GM18498 (cell line): ENCODE results near the gene STK24.
A peak's percentile ranks its signal among the peaks of the same experiment; 100 is the strongest.
"Not testable (repeated sequence)": the region's sequence is repeated elsewhere in the genome, so short reads cannot be mapped to it uniquely, and the experiment has no call there.

ENCODE experiments used
- ATAC-seq: cut with Tn5 transposase; IDR thresholded peaks from one replicate; pipeline ENCODE4 v1.9.1; 2021; ENCODE audit warnings: mild to moderate bottlenecking, moderate library complexity; ENCODE audit not compliant: unreplicated experiment

STK24 gene

DNA sequence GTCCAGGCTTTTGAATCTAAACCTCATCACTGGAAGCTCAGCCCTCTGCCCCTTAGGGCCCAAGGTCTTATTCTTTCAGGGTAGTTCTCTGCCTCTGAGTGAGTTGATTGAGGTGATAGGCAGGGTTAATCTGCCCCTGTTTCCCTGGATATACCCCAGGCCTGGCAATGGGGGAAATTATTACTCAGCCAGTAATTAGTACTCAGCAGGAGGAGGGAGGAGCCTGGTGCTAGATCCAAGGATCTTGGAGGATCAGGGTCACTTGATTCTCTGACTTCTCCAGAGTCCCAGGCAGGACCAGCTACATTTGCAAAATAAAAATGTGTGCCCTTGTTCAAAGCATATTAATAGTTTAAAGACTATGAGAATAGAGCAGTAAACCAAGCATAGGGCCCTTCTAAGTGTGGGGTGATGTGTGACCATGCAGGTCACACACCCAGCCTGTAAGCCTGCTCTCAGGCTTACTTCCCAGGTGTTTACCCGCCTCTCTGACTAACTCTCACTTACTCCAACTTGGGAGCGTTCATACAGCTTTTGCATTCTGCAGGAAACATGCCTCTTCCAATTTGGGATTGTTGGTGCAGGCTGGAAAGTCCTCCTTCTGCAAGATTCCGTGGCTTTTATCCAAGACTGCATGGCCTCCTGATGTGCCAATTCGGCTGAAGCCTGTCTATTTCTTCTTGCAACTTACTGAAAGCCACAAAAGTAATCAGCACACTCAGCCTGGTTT, 7.9 kb upstream of the STK24 start:
- no peak for ATAC-seq

DNA sequence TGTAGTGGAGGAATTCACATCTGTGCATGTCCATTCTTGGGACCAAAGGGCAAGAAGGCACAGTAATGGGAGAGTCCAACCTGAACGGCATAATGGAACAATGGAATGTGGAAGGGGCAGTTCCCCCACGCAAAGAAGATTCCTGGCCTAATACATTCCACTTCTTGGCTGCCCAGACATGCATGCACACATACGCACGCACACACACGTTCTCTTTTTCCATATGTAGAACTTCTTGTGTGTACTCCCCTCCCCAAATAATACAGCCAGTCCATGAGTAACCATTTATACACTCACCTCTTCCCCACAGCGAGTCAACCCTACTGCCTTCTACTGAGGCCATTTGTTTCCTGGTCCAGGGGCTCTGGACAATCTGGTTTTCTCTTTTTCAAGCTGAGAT, 6.0 kb upstream of the STK24 start:
- ATAC-seq = no peak

DNA sequence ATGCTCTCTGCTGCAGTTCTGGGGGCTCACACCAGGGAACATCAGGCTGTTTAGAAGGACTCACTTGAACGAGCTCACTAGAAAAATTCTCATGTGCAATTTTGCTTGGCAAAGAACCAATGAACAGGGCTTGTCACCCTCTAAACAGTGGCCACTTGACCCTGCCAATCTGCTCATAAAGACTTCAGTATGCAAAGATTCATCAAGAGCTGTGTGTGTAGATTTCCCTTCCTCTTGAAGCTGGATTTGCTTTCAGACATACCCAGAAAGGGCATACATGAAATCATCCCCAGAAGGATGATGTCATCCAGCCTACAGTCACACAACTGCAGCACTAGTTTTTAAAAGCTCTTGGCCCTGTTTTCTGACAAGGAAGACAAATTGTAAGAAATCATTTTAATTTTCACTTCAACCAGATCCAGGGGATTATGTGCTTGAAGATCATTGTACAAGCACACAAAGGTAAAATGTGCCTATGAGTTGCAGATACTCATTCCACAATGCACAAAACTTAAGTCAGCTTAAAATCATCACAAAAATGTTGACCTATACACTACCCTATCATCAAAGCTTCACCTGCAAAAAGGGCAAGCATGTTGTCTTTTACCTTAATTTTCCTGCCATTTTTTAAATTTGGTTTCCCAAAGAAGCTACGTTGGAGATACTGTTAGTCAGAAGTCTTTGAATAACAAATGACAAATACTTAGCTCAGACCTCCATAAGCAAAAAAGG, 5.2 kb upstream of the STK24 start:
- no peak for ATAC-seq

GRCh38 chr13:98581381-98581780, 4.5 kb upstream of the STK24 start:
- no peak for ATAC-seq

- no peak for ATAC-seq
These were observed 3.5 kb upstream of the STK24 start for GRCh38 chr13:98580420-98580819.

- ATAC-seq = no peak
These were observed 954 bp upstream of the STK24 start for GRCh38 chr13:98577836-98578285.

GRCh38 chr13:98576200-98576945, 534 bp downstream of the STK24 start:
- ATAC-seq = peak; percentile 43

DNA sequence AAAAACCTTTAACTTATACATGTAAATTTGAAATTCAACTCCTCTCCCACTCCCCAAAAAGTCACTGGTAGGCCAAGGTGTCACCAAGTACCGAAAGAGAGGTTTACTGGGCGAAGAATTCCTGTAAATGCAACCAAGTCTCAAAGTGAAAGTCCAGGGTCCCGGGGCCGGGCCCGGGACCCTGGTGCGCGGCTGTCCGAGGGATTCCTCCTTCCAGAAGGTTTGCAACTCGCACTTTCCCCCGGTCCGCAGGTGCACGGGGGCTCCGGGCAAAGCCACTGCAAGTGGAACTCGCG, 1.1 kb downstream of the STK24 start:
- ATAC-seq = no peak

DNA sequence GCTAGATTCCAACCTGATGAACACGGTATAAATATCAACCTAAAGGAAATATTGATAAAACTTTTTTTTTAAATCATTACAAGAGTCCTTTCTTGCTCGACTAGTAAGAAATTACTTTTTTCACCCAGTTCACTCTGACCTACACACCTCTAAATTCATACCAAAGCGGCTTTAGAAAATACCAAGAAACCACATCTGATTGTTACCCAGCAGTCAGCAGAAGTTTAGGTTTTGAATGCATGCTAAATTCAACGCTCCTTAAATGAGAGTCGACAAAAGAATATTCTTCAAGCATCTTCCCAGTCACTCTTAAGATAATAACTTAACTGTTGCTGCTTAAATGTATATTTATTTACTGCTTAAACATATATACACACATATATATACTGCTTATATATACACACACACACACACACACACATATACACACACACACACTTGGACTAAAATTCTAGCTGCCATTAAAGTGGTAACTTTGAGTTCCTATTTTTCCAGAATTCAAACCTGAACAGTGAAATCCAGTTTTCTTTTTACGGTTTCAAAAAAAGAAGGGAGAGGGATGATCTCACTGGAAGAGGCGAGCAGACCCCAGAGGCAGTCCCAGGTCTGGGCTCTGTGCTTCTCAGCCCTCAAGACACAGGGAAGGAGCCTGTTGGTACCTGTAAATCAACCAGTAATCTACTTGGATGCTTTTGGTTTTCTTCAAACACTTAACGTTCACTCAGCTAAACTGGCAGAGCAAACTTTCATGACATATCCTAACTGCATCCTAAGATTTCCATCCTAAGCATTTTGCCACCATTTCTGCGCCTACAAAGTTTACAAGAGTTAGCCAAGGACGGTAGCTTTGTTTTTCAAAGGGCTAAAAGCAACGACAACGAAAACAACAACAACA, 1.7 kb downstream of the STK24 start:
- no peak for ATAC-seq

DNA sequence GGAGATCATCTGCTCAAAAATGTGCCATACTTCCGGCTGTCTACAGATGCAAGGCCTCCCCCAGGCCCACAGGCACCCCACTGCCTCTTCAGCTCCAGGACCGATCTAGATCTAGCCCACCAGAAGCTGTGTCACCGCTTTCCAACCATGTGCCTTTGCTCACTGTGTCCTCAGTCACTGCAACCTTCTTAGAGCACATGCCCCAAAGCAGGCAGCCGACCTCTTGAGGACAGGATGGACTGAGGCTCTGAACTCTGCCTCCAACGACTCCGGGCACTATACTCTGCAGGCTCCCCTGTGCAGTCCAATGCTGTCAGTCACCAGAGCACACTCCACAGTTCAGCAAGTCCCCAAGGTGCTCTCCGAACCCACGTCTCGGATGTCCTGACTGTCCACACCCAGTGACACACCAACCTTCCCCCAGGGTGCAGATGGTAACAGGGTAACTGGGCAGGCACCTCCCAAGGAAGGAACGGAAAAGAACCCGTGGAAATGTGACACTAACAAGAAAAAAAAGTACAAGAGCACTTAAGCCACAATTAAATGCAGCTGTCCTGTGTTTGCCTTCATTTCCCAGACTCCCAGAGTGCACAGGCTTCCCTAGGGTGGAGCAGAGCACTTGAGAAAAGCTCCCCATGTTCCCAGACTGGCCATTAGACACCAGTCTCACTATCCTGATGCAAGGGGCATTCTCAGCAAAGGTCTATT, 4.8 kb downstream of the STK24 start:
- no peak for ATAC-seq

DNA sequence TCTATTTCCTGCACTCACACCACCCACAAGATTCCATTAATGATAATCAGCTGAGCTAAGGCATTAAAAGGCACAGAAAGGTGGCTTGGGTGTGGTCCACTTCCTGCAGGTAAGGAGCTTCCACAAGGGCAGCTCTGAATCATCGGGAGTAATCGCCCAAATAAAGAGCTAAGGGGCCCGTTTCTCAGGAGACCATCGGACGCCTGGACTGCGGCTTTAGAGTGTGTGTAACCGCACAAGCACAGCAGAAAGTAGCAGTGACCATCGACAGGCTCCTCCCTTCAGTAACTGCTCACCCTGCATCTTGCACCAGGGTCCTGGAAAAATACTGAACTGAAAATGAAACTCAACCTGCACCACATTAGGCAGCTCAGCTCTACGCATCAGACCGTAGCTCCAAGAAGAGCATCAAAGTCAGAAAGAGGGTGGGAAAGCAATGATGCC, 6.0 kb downstream of the STK24 start:
- peak; percentile 87 for ATAC-seq

DNA sequence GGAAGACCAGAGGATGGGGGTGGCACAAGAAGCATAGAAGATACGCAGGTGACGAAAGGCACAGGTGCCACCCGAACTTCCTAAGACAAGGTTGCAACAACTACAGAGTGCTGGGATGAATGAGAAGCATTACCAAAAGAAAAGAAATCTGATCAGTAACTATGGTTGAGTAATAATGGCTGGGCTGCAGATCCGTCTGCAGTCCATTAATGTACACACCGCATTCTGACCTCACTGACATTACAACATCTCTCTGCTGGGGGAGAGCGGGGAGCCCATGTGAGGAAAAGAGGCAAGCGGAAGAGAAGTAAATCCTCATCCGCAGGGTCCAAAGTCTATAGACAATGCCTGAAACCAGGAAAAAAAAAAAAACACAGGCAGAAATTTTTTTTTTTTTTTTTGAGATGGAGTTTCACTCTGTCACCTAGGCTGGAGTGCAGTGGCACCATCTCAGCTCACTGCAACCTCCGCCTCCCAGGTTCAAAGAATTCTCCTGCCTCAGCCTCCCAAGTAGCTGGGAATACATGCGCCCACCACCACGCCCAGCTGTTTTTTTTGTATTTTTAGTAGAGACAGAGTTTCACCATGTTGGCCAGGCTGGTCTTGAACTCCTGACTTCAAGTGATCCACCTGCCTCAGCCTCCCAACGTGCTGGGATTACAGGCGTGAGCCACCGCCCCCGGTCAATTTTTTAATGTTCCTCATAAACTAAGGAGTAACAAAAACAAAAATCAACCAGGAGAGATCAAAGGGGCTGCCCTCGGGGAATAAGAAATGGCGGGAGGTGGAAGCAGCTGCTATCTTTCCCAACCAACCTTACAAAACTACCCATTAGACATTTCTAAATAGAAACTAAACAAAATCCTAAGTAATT, 7.2 kb downstream of the STK24 start:
- not testable (repeated sequence) for ATAC-seq

- ATAC-seq = no peak
These were observed 8.0 kb downstream of the STK24 start for GRCh38 chr13:98568918-98569317.

- no peak for ATAC-seq
These were observed 9.8 kb downstream of the STK24 start for GRCh38 chr13:98567140-98567539.

DNA sequence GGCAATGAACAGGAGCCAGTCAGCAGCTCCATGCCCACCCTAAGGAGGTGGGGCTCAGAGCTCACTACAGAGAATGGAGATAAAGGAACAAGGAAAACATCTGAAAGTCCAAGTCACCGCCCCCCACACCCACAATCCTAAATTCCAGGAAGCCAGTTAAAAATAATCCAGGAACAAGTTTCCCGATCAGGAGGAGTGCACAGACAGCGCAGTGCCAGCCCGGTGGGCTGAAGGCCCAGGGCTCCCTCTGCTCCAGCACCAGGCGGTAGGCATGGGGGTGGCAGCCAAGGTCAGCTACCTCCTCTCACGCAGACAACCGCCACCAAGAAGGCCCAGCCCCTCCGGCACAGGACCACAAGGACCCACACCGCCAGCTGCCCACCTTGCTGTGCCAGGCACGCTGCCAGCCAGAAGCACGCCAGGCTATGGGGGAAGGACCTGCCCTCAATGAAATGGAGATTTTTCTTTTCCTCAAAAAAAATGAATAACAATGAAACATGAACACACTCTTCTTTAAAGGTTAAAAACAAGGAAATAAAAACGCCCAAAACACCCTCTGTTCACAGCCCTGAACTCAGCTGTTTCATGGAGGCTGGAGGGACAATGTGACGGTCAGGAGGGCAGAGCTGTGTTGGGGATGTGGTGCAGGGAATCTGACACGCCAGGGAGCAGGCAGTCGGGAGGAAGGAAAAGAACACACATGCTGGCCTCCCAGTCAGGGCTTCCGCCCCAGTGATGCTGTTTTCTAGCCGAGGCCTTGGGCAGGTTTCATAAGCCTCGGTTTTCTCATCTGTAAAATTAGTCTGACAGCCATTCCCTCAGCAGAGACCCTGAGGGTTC, 11.0 kb downstream of the STK24 start:
- ATAC-seq = no peak

DNA sequence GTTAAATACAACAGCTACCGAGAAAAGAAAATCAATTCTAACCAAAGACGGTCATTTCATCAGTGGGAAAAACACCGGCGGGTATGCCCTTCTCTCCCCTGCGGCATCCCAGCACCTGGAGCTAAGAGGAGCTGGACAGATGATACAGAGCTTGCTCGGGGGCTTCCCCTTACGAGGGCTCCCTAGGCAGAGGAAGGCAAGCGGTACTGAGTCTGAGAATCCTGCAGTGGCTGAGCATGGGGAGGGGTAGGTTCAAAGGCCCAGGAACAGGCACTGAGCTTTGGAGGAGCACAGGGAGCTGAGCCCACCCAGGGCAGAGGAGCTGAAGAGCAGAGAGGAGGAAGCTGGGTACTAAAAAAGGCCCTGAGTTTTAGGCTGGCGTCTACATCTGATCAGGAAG, 12.7 kb downstream of the STK24 start:
- ATAC-seq = no peak

DNA sequence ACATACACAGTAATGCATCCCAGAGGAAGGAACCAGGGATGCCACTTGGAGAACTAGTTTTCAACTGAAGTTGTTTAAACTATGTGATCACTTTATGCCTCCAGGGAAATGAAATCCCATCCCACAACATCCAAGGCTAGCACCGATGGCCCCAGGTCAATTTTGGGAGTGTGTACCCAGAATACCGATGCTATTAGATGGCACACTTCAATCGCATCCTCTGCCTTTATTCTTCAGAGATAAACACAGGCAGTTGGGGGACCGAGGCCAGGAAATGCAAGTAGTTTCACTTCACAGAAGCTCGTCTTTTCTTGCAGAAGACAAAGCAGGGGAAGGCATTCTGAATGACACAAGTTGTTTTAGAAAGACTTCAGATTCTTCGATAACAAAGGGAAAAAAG, 13.8 kb downstream of the STK24 start:
- ATAC-seq = peak; percentile 63

DNA sequence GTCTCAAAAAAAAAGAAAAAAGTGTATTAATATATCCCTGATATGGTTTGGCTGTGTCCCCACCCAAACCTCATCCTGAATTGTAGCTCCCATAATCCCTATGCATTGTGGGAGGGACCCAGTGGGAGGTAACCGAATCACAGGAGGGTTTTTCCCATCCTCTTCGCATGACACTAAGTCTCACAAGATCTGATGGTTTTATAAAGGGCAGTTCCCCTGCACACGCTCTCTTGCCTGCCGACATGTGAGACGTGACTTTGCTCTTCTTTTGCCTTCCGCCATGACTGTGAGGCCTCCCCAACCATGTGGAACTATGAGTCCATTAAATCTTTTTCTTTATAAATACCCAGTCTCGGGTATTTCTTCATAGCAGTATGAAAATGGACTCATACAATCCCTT, 17.7 kb downstream of the STK24 start:
- no peak for ATAC-seq
